Urinary bladder (tissue), 4 donors: ENCODE results near the gene FBLN7. TPM values are rescaled to one million over a fixed set of nuclear protein-coding genes. Genes with fewer than 3 reads are reported as not detected.

Experiments used
- DNase-seq: peaks from one replicate; pipeline ENCODE4 v3.0.0-alpha.2; 2015; ENCODE audit errors: extremely low spot score
- H3K27ac ChIP-seq: one replicate; pipeline ENCODE4 v1.5.1; 2013; ENCODE audit warnings: low read depth, mild to moderate bottlenecking, moderate library complexity
- H3K36me3 ChIP-seq: one replicate; pipeline ENCODE4 v1.6.1; 2013; ENCODE audit warnings: mild to moderate bottlenecking, moderate library complexity; ENCODE audit not compliant: insufficient read depth
- H3K4me1 ChIP-seq: one replicate; pipeline ENCODE4 v1.6.1; 2013; ENCODE audit warnings: mild to moderate bottlenecking, moderate library complexity; ENCODE audit not compliant: insufficient read depth
- H3K4me3 ChIP-seq: one replicate; pipeline ENCODE4 v1.5.1; 2013; ENCODE audit warnings: low read depth, low read length
- WGBS: extraction: QIAGEN DNeasy Blood & Tissue Kit; methylation state at CpG from one replicate; pipeline ENCODE4 v1.1.7; 2013; 5-methylcytosine and 5-hydroxymethylcytosine counted together
- polyA plus RNA-seq: library from polyadenylated mRNA; stranded (reverse); fragments of 200-250 nt; gene quantifications from one replicate; pipeline ENCODE4 v1.2.3, GENCODE V29; 2013
- total RNA-seq: library from RNA; depleted of rRNA; stranded (reverse); fragments of >200 nt; gene quantifications from one replicate; pipeline ENCODE4 v1.2.3, GENCODE V29; 2014
- donor health status: healthy with polysubstance abuse.
- donor health status: healthy.

The FBLN7 gene
- total and polyA plus RNA-seq, 2 donors: 4.4 to 5.0 TPM

GRCh38 chr2:112170495-112170894, 32.3 kb downstream of the FBLN7 start:
- DNase-seq: no peak
- Histone ChIP-seq H3K4me3 (no peak overlapping the region), H3K4me1 (no peaks in the 10 kb centered on the region), H3K36me3 (no peaks in the 10 kb centered on the region), H3K27ac (no peak overlapping the region)
- WGBS: 97% methylated on average over 4 of the region's 4 CpGs

- DNase-seq: no peak
- Histone ChIP-seq H3K36me3 (no peaks in the 10 kb centered on the region), H3K4me1 (no peaks in the 10 kb centered on the region), H3K4me3 (no peak overlapping the region), H3K27ac (no peak overlapping the region)
- WGBS: 87% methylated on average over 11 of the region's 11 CpGs
These were observed 35.6 kb downstream of the FBLN7 start for GRCh38 chr2:112173646-112174319.

DNA sequence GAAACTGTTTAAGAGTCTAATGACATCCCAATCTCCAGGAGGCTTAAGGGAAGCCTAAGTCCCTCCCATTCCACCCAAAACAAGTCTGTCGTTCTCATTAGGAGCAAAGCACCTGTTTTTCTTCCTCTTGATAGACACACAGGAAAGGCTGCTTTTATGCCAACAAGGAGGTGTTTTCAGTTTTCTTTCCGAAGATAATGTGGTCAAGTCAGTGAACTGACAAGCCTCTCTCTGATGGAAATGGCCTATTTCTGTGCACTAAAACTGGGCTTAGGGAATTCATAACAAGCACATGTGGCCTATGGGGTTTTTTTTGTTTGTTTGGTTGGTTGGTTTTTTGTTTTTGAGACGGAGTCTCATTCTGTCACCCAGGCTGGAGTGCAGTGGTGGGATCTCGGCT, 36.2 kb downstream of the FBLN7 start:
- no peak overlapping the region for H3K27ac ChIP-seq
- no peak overlapping the region for H3K4me3 ChIP-seq
- WGBS: 74% methylated on average over 4 of the region's 4 CpGs
- DNase-seq: no peak
- no peaks in the 10 kb centered on the region for H3K4me1 ChIP-seq
- H3K36me3 ChIP-seq: no peaks in the 10 kb centered on the region

DNA sequence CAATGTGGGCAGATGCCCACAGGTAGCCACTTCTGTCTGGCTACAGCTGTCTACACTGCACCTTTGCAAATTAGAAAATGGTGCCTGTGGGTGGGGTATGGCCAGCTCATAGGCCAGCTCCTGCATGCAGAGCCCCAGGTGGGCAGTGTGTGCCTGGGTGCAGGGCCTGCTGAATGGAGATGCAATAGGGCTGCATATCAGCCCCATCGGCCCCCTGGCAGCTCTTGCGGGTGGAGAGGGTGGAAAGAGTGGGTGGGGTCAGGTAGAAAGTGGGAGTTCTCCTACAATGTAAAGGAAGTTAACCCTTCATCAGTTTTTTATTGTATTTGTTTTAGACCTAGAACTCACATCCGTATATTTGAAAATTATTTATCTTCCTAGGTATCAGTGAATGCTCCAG, 37.1 kb downstream of the FBLN7 start:
- H3K4me1 ChIP-seq: no peaks in the 10 kb centered on the region
- DNase-seq: no peak
- WGBS: 92% methylated on average over 3 of the region's 3 CpGs
- no peak overlapping the region for H3K27ac ChIP-seq
- no peak overlapping the region for H3K4me3 ChIP-seq
- H3K36me3 ChIP-seq: no peaks in the 10 kb centered on the region

GRCh38 chr2:112175958-112176573, 37.9 kb downstream of the FBLN7 start:
- Histone ChIP-seq H3K27ac (no peak overlapping the region), H3K4me3 (no peak overlapping the region), H3K4me1 (no peaks in the 10 kb centered on the region), H3K36me3 (no peaks in the 10 kb centered on the region)
- WGBS: 96% methylated on average over 7 of the region's 7 CpGs
- no peak for DNase-seq

GRCh38 chr2:112181571-112182290, 43.5 kb downstream of the FBLN7 start:
- DNase-seq: no peak
- H3K27ac ChIP-seq: no peak overlapping the region
- H3K4me1 ChIP-seq: no peaks in the 10 kb centered on the region
- H3K36me3 ChIP-seq: no peaks in the 10 kb centered on the region
- WGBS: 30% methylated on average over 54 of the region's 54 CpGs
- H3K4me3 ChIP-seq: no peak overlapping the region

GRCh38 chr2:112182581-112183034, 44.4 kb downstream of the FBLN7 start:
- no peaks in the 10 kb centered on the region for H3K36me3 ChIP-seq
- 78% methylated on average over 17 of the region's 17 CpGs for WGBS
- no peak overlapping the region for H3K27ac ChIP-seq
- no peaks in the 10 kb centered on the region for H3K4me1 ChIP-seq
- no peak overlapping the region for H3K4me3 ChIP-seq
- DNase-seq: no peak

- H3K36me3 ChIP-seq: no peaks in the 10 kb centered on the region
- 88% methylated on average over 8 of the region's 8 CpGs for WGBS
- H3K4me1 ChIP-seq: no peaks in the 10 kb centered on the region
- no peak overlapping the region for H3K4me3 ChIP-seq
- no peak overlapping the region for H3K27ac ChIP-seq
- DNase-seq: no peak
These were observed 45.3 kb downstream of the FBLN7 start for GRCh38 chr2:112183327-112184025.

DNA sequence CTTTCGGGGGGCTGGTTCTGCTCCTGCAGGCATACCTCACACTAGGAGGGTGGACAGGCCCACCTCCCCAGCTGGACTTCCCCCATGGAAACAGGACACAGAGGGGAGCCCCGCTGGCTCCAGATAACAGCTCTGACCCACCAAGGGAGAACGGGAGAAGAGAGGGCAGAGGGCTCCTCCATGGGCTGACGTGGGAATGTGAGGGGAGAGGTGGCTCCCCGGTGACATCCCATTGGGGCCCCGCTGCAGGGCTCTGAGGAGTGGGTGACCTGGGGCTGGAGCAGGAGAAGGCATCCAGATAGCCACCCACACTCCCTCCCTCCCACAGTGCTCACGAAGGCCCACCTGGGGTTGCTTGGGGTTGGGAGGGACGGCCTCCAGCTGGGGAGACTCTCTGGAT, 45.9 kb downstream of the FBLN7 start:
- H3K36me3 ChIP-seq: no peaks in the 10 kb centered on the region
- H3K4me1 ChIP-seq: no peaks in the 10 kb centered on the region
- no peak overlapping the region for H3K4me3 ChIP-seq
- H3K27ac ChIP-seq: no peak overlapping the region
- DNase-seq: no peak
- WGBS: 94% methylated on average over 8 of the region's 8 CpGs

- Histone ChIP-seq H3K27ac (no peak overlapping the region), H3K4me3 (no peak overlapping the region), H3K36me3 (no peaks in the 10 kb centered on the region), H3K4me1 (no peaks in the 10 kb centered on the region)
- no peak for DNase-seq
- 86% methylated on average over 9 of the region's 9 CpGs for WGBS
These were observed 46.9 kb downstream of the FBLN7 start for GRCh38 chr2:112185131-112185530.

DNA sequence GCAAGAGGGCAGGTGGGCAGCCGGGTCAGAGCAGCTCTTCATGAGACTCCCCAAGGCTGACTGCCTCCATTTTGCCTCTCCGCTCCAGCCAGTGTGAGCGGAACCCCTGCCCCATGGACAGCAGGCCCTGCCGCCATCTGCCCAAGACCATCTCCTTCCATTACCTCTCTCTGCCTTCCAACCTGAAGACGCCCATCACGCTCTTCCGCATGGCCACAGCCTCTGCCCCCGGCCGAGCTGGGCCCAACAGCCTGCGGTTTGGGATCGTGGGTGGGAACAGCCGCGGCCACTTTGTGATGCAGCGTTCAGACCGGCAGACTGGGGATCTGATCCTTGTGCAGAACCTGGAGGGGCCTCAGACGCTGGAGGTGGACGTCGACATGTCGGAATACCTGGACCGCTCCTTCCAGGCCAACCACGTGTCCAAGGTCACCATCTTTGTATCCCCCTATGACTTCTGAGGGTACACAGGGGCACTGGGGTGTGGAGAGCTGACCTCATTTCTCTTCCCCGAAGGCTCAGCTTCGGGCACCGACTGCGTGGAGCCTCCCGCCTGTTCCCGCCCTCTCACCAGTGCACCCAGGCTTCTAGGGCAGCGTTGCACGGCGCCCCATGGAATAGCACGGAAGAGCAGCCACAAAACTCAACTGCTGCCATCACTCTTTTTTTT, 49.0 kb downstream of the FBLN7 start:
- Histone ChIP-seq H3K27ac (no peak overlapping the region), H3K4me3 (no peak overlapping the region), H3K36me3 (no peaks in the 10 kb centered on the region), H3K4me1 (no peaks in the 10 kb centered on the region)
- DNase-seq: no peak
- 97% methylated on average over 31 of the region's 31 CpGs for WGBS

DNA sequence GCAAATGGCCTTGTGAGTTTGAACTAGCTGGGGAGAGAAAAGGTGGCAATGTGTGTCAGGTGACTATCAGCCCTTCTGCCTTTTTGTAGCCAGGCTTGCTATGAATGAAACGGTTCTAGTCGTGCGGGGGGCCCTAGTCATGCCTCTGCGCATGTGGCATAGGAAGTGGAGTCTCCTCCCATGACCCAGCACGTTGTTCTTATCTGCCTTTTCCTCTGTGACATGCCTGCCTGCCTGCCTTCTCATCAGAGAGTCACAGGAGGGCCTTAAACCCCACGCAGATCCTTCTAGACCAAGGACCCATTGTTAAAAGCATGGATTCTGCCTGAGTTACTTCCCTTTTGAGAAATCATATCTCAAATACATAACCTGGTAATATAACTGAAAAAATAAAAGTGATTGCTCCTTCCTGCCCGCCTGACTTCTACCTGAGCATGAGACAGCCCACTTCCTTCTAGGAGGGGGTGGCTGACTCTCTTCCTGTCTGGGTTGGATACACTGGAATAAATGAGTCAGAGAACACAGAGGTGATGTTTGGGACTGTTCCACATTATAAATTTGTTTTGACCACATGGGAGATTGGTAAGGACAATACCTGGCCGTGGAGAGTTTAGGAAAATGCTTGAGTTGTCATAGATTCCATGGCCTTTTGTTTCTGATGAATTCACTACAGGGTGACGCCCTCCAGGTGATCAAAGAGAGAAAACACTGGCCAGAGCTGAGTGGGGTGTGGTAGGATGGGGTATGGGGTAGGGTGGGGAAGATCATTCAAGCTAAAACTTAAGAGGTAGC, 49.8 kb downstream of the FBLN7 start:
- DNase-seq: no peak
- 75% methylated on average over 9 of the region's 9 CpGs for WGBS
- H3K4me1 ChIP-seq: no peaks in the 10 kb centered on the region

More for the DNA sequence above, 49.8 kb downstream of the FBLN7 start:
- Histone ChIP-seq H3K4me3 (no peak overlapping the region), H3K27ac (no peak overlapping the region), H3K36me3 (no peaks in the 10 kb centered on the region)
